CD4-positive, alpha-beta T cell (primary cell): ENCODE data around the gene ZNF280A. TPM values are rescaled to one million over a fixed set of nuclear protein-coding genes. Genes with fewer than 3 reads are reported as not detected.
"Not testable (repeated sequence)": the region's sequence is repeated elsewhere in the genome, so short reads cannot be mapped to it uniquely, and the experiment has no call there.

ENCODE experiments used
- ATAC-seq: fragments of 200-7000 bp; cut with Tn5 transposase; one replicate; pipeline ENCODE4 v1.10.0; 2022; ENCODE audit warnings: mild to moderate bottlenecking; ENCODE audit not compliant: poor library complexity
- CTCF ChIA-PET: fragments of 350-600 bp; sonication (Branson Sonifier 250); formaldehyde crosslinking; loops from one replicate; lab custom pipeline; 2021; ENCODE audit warnings: antibody characterized with exemption, inconsistent platforms; lab: Charles Lee
- POLR2A ChIA-PET: fragments of 350-600 bp; sonication (Branson Sonifier 250); formaldehyde crosslinking; loops from one replicate; lab custom pipeline; 2021; ENCODE audit warnings: antibody characterized with exemption, inconsistent platforms; lab: Charles Lee
- DNase-seq, 14 experiments: peaks; one replicate each; pipeline ENCODE4 v3.0.0-alpha.2; 2013 to 2020; ENCODE audit warnings: mixed read lengths in 2 of 14
- H3K27ac ChIP-seq, 2 donors: one replicate each; pipeline versions ENCODE4 v1.5.1 to v1.7.0; 2013; ENCODE audit warnings: low read length in 2 of 2, low read depth in 1 of 2, mild to moderate bottlenecking in 1 of 2
- H3K27me3 ChIP-seq, 2 experiments: 1 replicate in 1 of 2; 2 replicates in 1 of 2; pipeline versions ENCODE4 v1.6.1 to v1.7.0; 2013; ENCODE audit warnings: low read length in 2 of 2, control low read depth in 1 of 2, mild to moderate bottlenecking in 1 of 2, moderate library complexity in 1 of 2; ENCODE audit not compliant: insufficient read depth in 2 of 2, control insufficient read depth in 1 of 2
- H3K36me3 ChIP-seq: one replicate; pipeline ENCODE4 v1.6.1; 2013; ENCODE audit warnings: low read length, control low read depth; ENCODE audit not compliant: insufficient read depth
- H3K4me1 ChIP-seq: one replicate; pipeline ENCODE4 v1.6.1; 2013; ENCODE audit warnings: low read length, control low read depth; ENCODE audit not compliant: insufficient read depth
- H3K4me3 ChIP-seq: one replicate; pipeline ENCODE4 v1.5.1; 2013; ENCODE audit warnings: mild to moderate bottlenecking, low read length, moderate library complexity
- H3K9me3 ChIP-seq, 2 experiments: 1 replicate in 1 of 2; 2 replicates in 1 of 2; pipeline versions ENCODE4 v1.6.1 to v1.7.0; 2013; ENCODE audit warnings: low read length in 2 of 2, mild to moderate bottlenecking in 2 of 2, control low read depth in 1 of 2, moderate library complexity in 1 of 2; ENCODE audit not compliant: control insufficient read depth in 1 of 2, insufficient read depth in 1 of 2
- H3K27ac Mint-ChIP-seq: one replicate; pipeline ENCODE4 v1.8.0; 2020; ENCODE audit warnings: mixed read lengths
- H3K27me3 Mint-ChIP-seq: one replicate; pipeline ENCODE4 v1.8.0; 2021; ENCODE audit warnings: mixed read lengths
- H3K36me3 Mint-ChIP-seq: one replicate; pipeline ENCODE4 v1.8.0; 2021; ENCODE audit warnings: low read depth, mixed read lengths
- H3K4me1 Mint-ChIP-seq: one replicate; pipeline ENCODE4 v1.8.0; 2021; ENCODE audit warnings: low read depth, mixed read lengths
- H3K4me3 Mint-ChIP-seq: one replicate; pipeline ENCODE4 v1.8.0; 2020; ENCODE audit warnings: mild to moderate bottlenecking, mixed read lengths
- H3K9me3 Mint-ChIP-seq: one replicate; pipeline ENCODE4 v1.8.0; 2020; ENCODE audit warnings: mixed read lengths
- intact Hi-C, 2 experiments: fragments of 100-400 bp; cut with DNase I in 1 of 2; cut with micrococcal nuclease in 1 of 2; formaldehyde crosslinking; loops; one replicate each; pipeline versions ENCODE4 v1.15.1 to v1.9.0; 2023 to 2025; cut with DNase I, micrococcal nuclease
- total RNA-seq, 174 experiments: library from RNA in 2 of 174; stranded (reverse) in 2 of 174; gene quantifications; one replicate each; pipeline ENCODE4 v1.2.3 and lab custom pipeline; 2021 to 2026
- TF ChIP-seq, protein P1 (sequence below): fragments of 200-600 bp; IDR thresholded peaks from one replicate; pipeline ENCODE4 v1.8.0; 2022; ENCODE audit warnings: antibody characterized with exemption, mild to moderate bottlenecking

Gene ZNF280A
- total RNA-seq, 2 experiments from 2014 or later: not detected

DNA sequence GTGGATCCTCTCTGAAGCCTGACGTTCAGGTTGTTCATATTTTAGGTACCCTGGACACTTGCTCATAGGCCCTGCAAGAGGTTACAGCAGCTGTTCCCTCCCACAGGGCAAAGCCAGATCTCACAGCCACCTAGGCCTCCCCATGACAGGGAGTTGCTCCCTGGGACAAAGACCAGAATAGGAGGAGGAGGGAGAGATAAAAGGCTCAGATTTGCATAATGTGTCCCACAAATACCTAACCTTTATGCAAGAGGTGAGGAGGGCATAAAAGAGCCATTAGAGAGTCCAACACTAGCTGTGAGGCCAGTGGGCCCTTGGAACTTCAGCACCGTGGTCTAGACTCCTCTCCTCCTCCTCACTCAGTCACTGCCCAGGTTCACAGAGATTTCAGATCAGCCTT is 45.3 kb downstream of the ZNF280A start:
- no peak for DNase-seq
- Mint-ChIP-seq H3K4me3 (no peak overlapping the region), H3K27ac (no peak overlapping the region), H3K9me3 (peaks cover 3% of the 10 kb centered on the region), H3K36me3 (no peaks in the 10 kb centered on the region), H3K4me1 (no peaks in the 10 kb centered on the region), H3K27me3 (peaks cover 8% of the 10 kb centered on the region)
- Histone ChIP-seq H3K27me3 (no peaks in the 10 kb centered on the region), H3K9me3 (peaks cover 0 to 8% of the 10 kb centered on the region in 2 experiments), H3K4me1 (no peaks in the 10 kb centered on the region), H3K4me3 (no peak overlapping the region), H3K27ac (no peak overlapping the region), H3K36me3 (no peaks in the 10 kb centered on the region)
- TF ChIP-seq, protein P1, sequence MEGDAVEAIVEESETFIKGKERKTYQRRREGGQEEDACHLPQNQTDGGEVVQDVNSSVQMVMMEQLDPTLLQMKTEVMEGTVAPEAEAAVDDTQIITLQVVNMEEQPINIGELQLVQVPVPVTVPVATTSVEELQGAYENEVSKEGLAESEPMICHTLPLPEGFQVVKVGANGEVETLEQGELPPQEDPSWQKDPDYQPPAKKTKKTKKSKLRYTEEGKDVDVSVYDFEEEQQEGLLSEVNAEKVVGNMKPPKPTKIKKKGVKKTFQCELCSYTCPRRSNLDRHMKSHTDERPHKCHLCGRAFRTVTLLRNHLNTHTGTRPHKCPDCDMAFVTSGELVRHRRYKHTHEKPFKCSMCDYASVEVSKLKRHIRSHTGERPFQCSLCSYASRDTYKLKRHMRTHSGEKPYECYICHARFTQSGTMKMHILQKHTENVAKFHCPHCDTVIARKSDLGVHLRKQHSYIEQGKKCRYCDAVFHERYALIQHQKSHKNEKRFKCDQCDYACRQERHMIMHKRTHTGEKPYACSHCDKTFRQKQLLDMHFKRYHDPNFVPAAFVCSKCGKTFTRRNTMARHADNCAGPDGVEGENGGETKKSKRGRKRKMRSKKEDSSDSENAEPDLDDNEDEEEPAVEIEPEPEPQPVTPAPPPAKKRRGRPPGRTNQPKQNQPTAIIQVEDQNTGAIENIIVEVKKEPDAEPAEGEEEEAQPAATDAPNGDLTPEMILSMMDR: no peak
- intact Hi-C loops: no loop called here
- ChIA-PET POLR2A (no interaction called here), CTCF (interaction anchor here (0.6 kb wide), 1 partner anchor 27 kb away, joined by 3 read pairs; no protein-coding TSS in a partner anchor)
- ATAC-seq: no peak

DNA sequence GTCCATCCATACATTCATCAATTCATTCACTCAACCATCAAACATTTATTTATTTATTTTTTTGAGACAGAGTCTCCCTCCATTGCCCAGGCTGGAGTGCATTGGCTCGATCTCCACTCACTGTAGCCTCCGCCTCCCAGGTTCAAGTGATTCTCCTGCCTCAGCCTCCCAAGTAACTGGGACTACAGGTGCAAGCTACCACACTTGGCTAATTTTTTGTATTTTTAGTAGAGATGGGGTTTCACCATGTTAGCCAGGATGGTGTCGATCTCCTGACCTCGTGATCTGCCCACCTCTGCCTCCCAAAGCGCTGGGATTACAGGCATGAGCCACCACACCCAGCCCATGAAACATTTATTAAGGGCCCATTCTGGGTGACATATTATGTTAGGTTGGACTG is 49.0 kb downstream of the ZNF280A start:
- H3K36me3 Mint-ChIP-seq, ATAC-seq, H3K4me3 ChIP-seq, H3K27me3 ChIP-seq, DNase-seq, intact Hi-C loops, H3K4me1 Mint-ChIP-seq, H3K27ac Mint-ChIP-seq, H3K4me3 Mint-ChIP-seq, H3K4me1 ChIP-seq, POLR2A ChIA-PET, H3K36me3 ChIP-seq, CTCF ChIA-PET, H3K27ac ChIP-seq: not testable (repeated sequence)
- H3K27me3 Mint-ChIP-seq: peaks cover 30% of the 10 kb centered on the region
- peaks cover 4 to 12% of the 10 kb centered on the region in 2 experiments for H3K9me3 ChIP-seq
- H3K9me3 Mint-ChIP-seq: peaks cover 13% of the 10 kb centered on the region

GRCh38 chr22:22469527-22469926 is 50.5 kb downstream of the ZNF280A start:
- TF ChIP-seq, protein P1: no peak
- Mint-ChIP-seq H3K27ac (no peak overlapping the region), H3K9me3 (peaks cover 13% of the 10 kb centered on the region)

GRCh38 chr22:22468794-22469469 is 51.1 kb downstream of the ZNF280A start:
- H3K4me3 Mint-ChIP-seq, H3K4me1 Mint-ChIP-seq, H3K27me3 ChIP-seq, CTCF ChIA-PET, DNase-seq, POLR2A ChIA-PET, H3K4me3 ChIP-seq, ATAC-seq, H3K36me3 Mint-ChIP-seq, H3K27ac Mint-ChIP-seq, H3K36me3 ChIP-seq, H3K27ac ChIP-seq, H3K4me1 ChIP-seq: not testable (repeated sequence)
- peaks cover 13% of the 10 kb centered on the region for H3K9me3 Mint-ChIP-seq
- peaks cover 48% of the 10 kb centered on the region for H3K27me3 Mint-ChIP-seq
- peaks cover 4 to 12% of the 10 kb centered on the region in 2 experiments for H3K9me3 ChIP-seq
- intact Hi-C loops: loop anchor here (10.0 kb wide), 3 partner anchors 116 to 486 kb away; no protein-coding TSS in a partner anchor

More at GRCh38 chr22:22469527-22469926, 50.5 kb downstream of the ZNF280A start:
- intact Hi-C loops: loop anchor here (10.0 kb wide), 3 partner anchors 115 to 485 kb away; no protein-coding TSS in a partner anchor
- H3K4me1 ChIP-seq: no peaks in the 10 kb centered on the region
- H3K27ac ChIP-seq: no peak overlapping the region
- POLR2A ChIA-PET: no interaction called here
- CTCF ChIA-PET: no interaction called here
- ATAC-seq (no peak), DNase-seq (no peak)
- H3K36me3 ChIP-seq: no peaks in the 10 kb centered on the region
- Mint-ChIP-seq H3K27me3 (peaks cover 42% of the 10 kb centered on the region), H3K4me1 (no peaks in the 10 kb centered on the region), H3K4me3 (no peak overlapping the region), H3K36me3 (no peaks in the 10 kb centered on the region)
- peaks cover 4 to 12% of the 10 kb centered on the region in 2 experiments for H3K9me3 ChIP-seq
- peaks cover under 1 to 4% of the 10 kb centered on the region in 2 experiments for H3K27me3 ChIP-seq
- H3K4me3 ChIP-seq: no peak overlapping the region
